HAP-1 (cell line): Measurements from ENCODE around the gene ANKS1A.

Source experiments
- DNase-seq, 2 experiments: peaks; one replicate each; pipeline ENCODE4 v3.0.0-alpha.2; 2016 to 2020; ENCODE audit warnings: low spot score in 2 of 2
- H3K27me3 ChIP-seq: fragments of 250-450 bp; sonication (Bioruptor Pico); 2 replicates; pipeline ENCODE4 v1.5.1; 2020; ENCODE audit warnings: low read depth, mild to moderate bottlenecking, moderate library complexity
- H3K36me3 ChIP-seq: fragments of 250-450 bp; sonication (Bioruptor Pico); replicated peaks from 2 replicates; pipeline ENCODE4 v1.5.1; 2020; ENCODE audit warnings: mild to moderate bottlenecking
- H3K4me1 ChIP-seq: fragments of 250-450 bp; sonication (Bioruptor Pico); 2 replicates; pipeline ENCODE4 v1.5.1; 2020; ENCODE audit warnings: mild to moderate bottlenecking
- H3K4me3 ChIP-seq: fragments of 250-450 bp; sonication (Bioruptor Pico); 2 replicates; pipeline ENCODE4 v1.5.1; 2020; ENCODE audit warnings: mild to moderate bottlenecking, moderate library complexity
- H3K9me3 ChIP-seq: fragments of 250-450 bp; sonication (Bioruptor Pico); 2 replicates; pipeline ENCODE4 v1.5.1; 2020; ENCODE audit warnings: mild to moderate bottlenecking, moderate library complexity
- in situ Hi-C: fragments of 300-500 bp; cut with MboI; formaldehyde crosslinking; loops from 3 replicates; pipeline ENCODE4 v1.14.3; 2020; ENCODE audit warnings: low sequenced_read_pairs, inconsistent platforms, mixed read lengths

The ANKS1A gene

GRCh38 chr6:35023091-35024000, 134.3 kb downstream of the ANKS1A start:
- H3K27me3 ChIP-seq: no peaks in the 10 kb centered on the region
- no peak overlapping the region for H3K4me3 ChIP-seq
- DNase-seq: peak in 1 of 2 experiments; percentile 85
- in situ Hi-C loops: no loop called here
- H3K4me1 ChIP-seq: peaks cover 50% of the 10 kb centered on the region
- no peaks in the 10 kb centered on the region for H3K36me3 ChIP-seq
- H3K9me3 ChIP-seq: no peaks in the 10 kb centered on the region

DNA sequence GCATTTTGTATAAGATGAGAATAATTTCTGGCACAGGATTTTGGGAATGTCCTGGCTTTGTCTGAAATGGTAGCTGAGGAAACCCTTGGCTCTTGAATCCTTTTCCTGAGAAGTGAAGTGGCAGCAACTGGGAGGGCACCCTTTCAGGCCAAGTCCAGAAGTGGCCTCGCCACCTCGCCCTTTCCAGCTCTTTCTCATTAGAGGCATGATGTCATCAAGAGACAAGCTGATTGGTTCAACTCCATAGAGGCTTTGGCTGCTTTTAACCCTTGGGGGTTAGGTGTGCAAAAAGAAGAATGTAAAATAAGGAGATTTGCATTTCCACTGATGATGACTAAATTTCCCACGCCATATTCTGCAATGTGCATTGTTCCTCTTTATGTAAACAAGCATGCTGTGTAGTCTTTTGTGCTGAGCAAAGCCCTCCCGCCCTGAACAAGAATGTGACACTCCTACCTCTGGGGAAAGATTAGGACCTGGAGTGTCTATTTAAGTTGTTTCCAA, 135.5 kb downstream of the ANKS1A start:
- Histone ChIP-seq H3K9me3 (no peaks in the 10 kb centered on the region), H3K4me3 (no peak overlapping the region), H3K36me3 (no peaks in the 10 kb centered on the region; the same call in 1 of the 2 replicates), H3K4me1 (peaks cover 50% of the 10 kb centered on the region), H3K27me3 (no peaks in the 10 kb centered on the region)
- peak; percentile 86 to 99 for DNase-seq
- in situ Hi-C loops: no loop called here

- peaks cover 50% of the 10 kb centered on the region for H3K4me1 ChIP-seq
- DNase-seq: peak; percentile 53 to 68
- H3K9me3 ChIP-seq: no peaks in the 10 kb centered on the region
- in situ Hi-C loops: no loop called here
- H3K36me3 ChIP-seq: no peaks in the 10 kb centered on the region; the same call in 1 of the 2 replicates
- H3K4me3 ChIP-seq: peak overlapping the region; percentile 5
- no peaks in the 10 kb centered on the region for H3K27me3 ChIP-seq
Measured at GRCh38 chr6:35025232-35026188, 136.5 kb downstream of the ANKS1A start.

DNA sequence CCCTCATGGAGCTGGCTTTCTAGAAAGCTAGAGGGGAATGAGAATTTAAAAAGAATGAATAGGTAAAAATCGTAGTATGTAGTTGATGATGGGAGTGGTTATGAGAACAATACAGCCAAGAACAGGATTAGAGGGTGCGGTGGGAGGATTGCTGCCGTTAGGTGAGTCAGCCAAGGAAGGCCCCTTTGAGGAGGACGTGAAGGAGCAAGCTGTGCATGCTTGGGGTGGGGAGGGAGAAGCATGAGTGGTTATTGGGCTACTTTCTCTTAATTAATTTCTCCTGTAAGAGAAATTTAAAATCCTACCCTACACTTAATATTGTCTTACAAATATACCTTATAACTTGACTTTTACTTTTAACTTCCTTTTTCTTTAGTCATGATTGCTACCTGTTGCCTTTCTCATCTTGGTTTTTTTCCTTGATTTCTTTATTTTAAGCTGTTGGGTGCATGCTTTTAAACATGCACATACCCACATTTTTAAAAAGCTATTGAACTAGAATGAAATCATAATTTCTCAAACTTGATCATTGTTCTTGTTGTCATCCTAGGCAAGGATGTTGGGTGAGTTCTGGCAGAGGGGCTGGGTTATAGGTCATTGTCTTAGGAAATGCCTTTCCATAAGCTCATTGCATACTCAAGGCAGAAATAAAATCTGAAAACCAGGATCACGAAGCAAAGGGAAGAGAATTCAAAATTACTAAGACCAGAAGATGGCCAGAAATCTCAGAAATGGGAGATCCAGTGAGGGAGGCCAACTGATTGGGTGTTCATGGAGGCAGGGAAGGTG, 137.6 kb downstream of the ANKS1A start:
- H3K27me3 ChIP-seq: no peaks in the 10 kb centered on the region
- no peak overlapping the region for H3K4me3 ChIP-seq
- peak; percentile 60 to 70 for DNase-seq
- H3K4me1 ChIP-seq: peaks cover 50% of the 10 kb centered on the region
- no peaks in the 10 kb centered on the region for H3K9me3 ChIP-seq
- in situ Hi-C loops: no loop called here
- H3K36me3 ChIP-seq: no peaks in the 10 kb centered on the region; the same call in 1 of the 2 replicates

DNA sequence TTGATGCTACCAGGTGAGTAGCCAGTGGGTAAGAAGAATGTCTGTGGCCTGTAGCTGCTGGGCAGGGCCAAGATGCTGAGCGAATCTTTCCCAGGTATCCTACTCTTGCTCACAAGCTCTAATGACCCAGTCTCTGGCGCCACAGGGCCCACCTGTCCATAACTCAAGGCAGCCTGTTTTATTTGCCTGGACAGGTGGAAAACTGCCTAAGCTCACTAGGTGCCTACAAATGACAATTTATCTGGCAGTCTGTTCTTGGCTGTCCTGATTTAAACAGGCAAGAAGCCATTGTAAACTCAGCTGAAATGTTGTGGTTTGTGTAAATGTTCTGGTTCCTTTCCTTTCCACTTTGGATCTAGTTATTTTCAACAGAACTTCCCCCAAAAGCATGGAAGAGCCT, 138.8 kb downstream of the ANKS1A start:
- Histone ChIP-seq H3K4me3 (no peak overlapping the region), H3K9me3 (no peaks in the 10 kb centered on the region), H3K36me3 (no peaks in the 10 kb centered on the region; the same call in 1 of the 2 replicates), H3K4me1 (peaks cover 43% of the 10 kb centered on the region), H3K27me3 (no peaks in the 10 kb centered on the region)
- DNase-seq: no peak
- in situ Hi-C loops: no loop called here

- H3K27me3 ChIP-seq: no peaks in the 10 kb centered on the region
- H3K4me3 ChIP-seq: no peak overlapping the region
- H3K36me3 ChIP-seq: peaks cover 3% of the 10 kb centered on the region; the same call in 1 of the 2 replicates
- DNase-seq: no peak
- in situ Hi-C loops: no loop called here
- H3K9me3 ChIP-seq: no peaks in the 10 kb centered on the region
- H3K4me1 ChIP-seq: peaks cover 32% of the 10 kb centered on the region
Measured at GRCh38 chr6:35028781-35029769, 140.0 kb downstream of the ANKS1A start.

DNA sequence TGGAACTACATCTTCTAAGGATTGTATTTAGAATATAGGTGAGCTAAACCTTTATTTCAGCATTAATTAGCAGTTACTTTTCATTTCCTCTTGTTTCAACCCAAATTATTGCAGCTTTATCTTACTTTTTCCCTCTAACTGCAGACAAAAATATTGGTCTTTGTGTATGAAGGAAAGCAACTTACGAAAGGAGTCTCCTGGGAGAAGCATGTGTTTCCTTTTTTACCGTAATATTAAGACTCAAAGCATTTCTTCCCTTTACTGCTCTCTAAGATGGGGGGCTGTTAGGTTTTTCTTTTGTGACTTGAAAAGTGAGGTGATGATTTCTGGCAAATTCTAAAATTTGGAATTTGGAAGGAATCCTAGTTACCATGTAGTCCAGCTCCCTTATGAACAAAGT, 141.0 kb downstream of the ANKS1A start:
- Histone ChIP-seq H3K4me3 (no peak overlapping the region), H3K27me3 (no peaks in the 10 kb centered on the region), H3K36me3 (peaks cover 3% of the 10 kb centered on the region; the same call in 1 of the 2 replicates), H3K4me1 (peaks cover 24% of the 10 kb centered on the region), H3K9me3 (no peaks in the 10 kb centered on the region)
- no peak for DNase-seq
- in situ Hi-C loops: no loop called here

GRCh38 chr6:35031611-35032529, 142.8 kb downstream of the ANKS1A start:
- H3K36me3 ChIP-seq: peaks cover 3% of the 10 kb centered on the region; the same call in 1 of the 2 replicates
- in situ Hi-C loops: no loop called here
- H3K9me3 ChIP-seq: no peaks in the 10 kb centered on the region
- H3K4me1 ChIP-seq: peaks cover 15% of the 10 kb centered on the region
- H3K4me3 ChIP-seq: no peak overlapping the region
- H3K27me3 ChIP-seq: no peaks in the 10 kb centered on the region
- DNase-seq: no peak

- Histone ChIP-seq H3K9me3 (no peaks in the 10 kb centered on the region), H3K36me3 (peaks cover 3% of the 10 kb centered on the region; the same call in 1 of the 2 replicates), H3K4me1 (peaks cover 19% of the 10 kb centered on the region), H3K4me3 (no peak overlapping the region), H3K27me3 (no peaks in the 10 kb centered on the region)
- in situ Hi-C loops: no loop called here
- no peak for DNase-seq
Measured at GRCh38 chr6:35033683-35034082, 144.6 kb downstream of the ANKS1A start.

DNA sequence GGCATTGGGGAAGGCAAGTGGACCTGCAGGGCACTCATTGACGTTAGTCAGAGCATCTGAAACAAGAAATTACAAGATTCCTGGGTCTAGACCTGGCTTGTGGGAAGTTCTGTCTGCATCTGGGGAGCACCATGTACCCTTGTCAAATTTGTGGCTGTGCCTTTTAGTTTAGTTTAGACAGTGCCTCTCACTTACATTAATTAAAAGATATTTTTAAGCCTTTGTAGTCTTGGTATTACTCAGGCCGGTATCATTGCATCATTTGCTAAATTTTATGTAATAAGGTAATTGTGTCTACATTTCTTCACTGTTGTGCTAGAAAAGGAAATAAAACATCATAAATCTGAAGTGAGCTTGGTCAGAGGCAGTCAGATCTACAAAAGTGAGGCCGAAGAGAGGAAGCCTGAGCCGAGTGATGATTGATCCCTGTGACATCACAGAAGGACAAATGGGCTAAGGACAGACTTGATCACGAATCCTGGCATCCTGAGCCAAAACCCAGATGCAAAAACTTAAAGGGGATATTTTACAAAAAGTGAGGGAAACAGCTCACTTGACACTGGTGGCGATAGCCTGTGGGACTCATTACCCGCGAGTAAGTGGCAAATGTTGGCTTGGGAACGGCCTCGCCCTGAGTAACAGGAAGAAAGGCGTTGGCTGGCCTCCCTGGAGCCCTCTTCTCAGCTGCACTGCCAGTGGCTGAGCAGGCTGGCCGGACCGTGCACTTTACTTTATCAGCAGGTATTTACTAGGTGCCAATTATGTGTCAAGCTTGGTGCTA, 145.5 kb downstream of the ANKS1A start:
- Histone ChIP-seq H3K4me1 (peaks cover 19% of the 10 kb centered on the region), H3K9me3 (no peaks in the 10 kb centered on the region), H3K27me3 (no peaks in the 10 kb centered on the region), H3K4me3 (no peak overlapping the region), H3K36me3 (peaks cover 5% of the 10 kb centered on the region; the same call in 1 of the 2 replicates)
- DNase-seq: no peak
- in situ Hi-C loops: no loop called here
